Colonic mucosa (tissue), 4 donors: ENCODE results near the gene FAU. TPM values are rescaled to one million over a fixed set of nuclear protein-coding genes. Genes with fewer than 3 reads are reported as not detected.

Source experiments
- DNase-seq: peaks from one replicate; pipeline ENCODE4 v3.0.0-alpha.2; 2020
- H3K27ac ChIP-seq: fragments of 200-600 bp; one replicate; pipeline ENCODE4 v1.8.0; 2021
- H3K27me3 ChIP-seq: fragments of 200-600 bp; one replicate; pipeline ENCODE4 v1.8.0; 2021
- H3K36me3 ChIP-seq: fragments of 200-600 bp; one replicate; pipeline ENCODE4 v1.8.0; 2021
- H3K4me1 ChIP-seq: fragments of 200-600 bp; one replicate; pipeline ENCODE4 v1.8.0; 2021; ENCODE audit warnings: mild to moderate bottlenecking
- H3K4me3 ChIP-seq: fragments of 200-600 bp; one replicate; pipeline ENCODE4 v1.8.0; 2021
- H3K9ac ChIP-seq, 2 donors: one replicate each; pipeline ENCODE4 v1.7.0; 2013; ENCODE audit warnings: control low read depth in 2 of 2, low read depth in 2 of 2, low read length in 2 of 2
- H3K9me3 ChIP-seq: fragments of 200-600 bp; one replicate; pipeline ENCODE4 v1.8.0; 2021
- CTCF ChIP-seq: fragments of 200-600 bp; IDR thresholded peaks from one replicate; pipeline ENCODE4 v1.8.0; 2022; ENCODE audit warnings: antibody characterized with exemption, mild to moderate bottlenecking
- intact Hi-C: fragments of 100-400 bp; cut with DNase I; formaldehyde crosslinking; loops from one replicate; pipeline ENCODE4 v1.14.1; 2022
- total RNA-seq, 2 donors: library from RNA; stranded (reverse); fragmentation: NEBNext Ultra II Directional in 1 of 2; extraction: Animal tissue kit (Norgen Biotek cat#: 25700) in 1 of 2; gene quantifications; one replicate each; pipeline ENCODE4 v1.2.1, GENCODE V29; 2021
- donor health status: healthy.
- donor health status: DM: no; HTN: no; CAD: no.
- donor health status: DM: no; HTN: no; CAD: no.

FAU gene
- total RNA-seq, 2 donors from 2014 or later, result 752 to 950 TPM

DNA sequence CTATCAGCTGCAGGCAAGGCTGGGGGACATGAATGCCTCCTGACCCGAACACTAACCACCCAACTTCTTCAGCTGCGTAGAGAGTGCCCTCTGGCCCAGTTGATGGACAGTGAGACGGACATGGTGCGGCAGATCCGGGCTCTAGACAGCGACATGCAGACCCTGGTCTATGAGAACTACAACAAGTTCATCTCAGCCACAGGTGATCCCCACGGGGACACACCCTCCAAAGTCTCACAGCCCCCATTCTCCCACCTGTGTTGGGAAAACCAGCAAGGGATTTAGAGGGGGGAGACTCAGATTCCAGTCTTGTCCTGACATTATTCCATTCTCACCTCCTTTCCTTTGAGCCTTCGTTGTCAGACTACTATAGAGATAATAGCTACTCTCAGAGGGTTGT, 25.0 kb downstream of the FAU start:
- no peak for TF ChIP-seq CTCF
- H3K4me3 ChIP-seq, result peak overlapping the region; percentile 85

DNA sequence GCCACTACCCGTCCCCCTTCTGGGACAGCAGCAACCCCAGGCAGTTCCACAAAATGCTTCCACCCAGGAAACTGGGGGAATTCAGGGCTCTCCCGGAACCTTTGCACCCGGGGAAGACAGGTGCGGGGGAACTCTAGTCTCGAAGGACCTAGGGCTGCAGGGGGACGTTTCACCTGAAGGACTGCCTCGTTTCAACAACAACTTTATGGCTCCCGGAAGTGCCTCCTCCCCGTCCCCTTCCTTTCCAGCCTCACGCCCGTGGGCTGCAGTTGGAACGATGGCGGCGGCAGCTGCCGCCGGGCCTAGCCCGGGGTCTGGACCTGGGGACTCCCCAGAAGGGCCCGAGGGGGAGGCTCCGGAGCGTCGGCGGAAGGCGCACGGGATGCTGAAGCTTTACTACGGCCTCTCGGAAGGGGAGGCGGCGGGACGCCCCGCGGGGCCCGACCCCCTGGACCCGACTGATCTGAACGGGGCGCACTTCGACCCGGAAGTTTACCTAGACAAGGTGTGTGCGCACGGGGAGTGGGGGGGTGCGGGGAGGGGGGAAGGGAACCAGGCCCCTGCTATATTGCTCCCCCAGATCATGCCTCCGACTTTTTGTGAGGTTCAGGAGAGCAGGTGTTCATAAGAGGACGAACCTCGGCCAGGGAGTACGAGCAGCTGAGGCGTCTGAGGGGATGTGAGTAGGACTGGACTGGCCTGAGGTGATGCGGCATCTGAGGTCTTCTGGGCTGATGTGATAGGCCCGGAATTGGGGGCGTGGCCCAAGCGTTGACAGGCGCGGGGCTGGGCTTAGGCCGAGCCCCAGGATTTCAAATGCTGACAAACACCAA, 25.7 kb downstream of the FAU start, which contains the start of gene VPS51:
Gene VPS51, plus strand, starts transcription at position 241 of the 833 bp plus-strand sequence. Its CDS starts 37 bp downstream, at position 278.
- no peaks in the 10 kb centered on the region for H3K9me3 ChIP-seq
- no peaks in the 10 kb centered on the region for H3K36me3 ChIP-seq
- peaks cover 7% of the 10 kb centered on the region for H3K4me1 ChIP-seq
- no peak for TF ChIP-seq CTCF
- no peaks in the 10 kb centered on the region for H3K27me3 ChIP-seq
- H3K9ac ChIP-seq, result peak within 1 kb of the TSS; percentile 79 to 82
- peak within 1 kb of the TSS; percentile 90 for H3K27ac ChIP-seq
- DNase-seq, result peak; percentile 92
- intact Hi-C loops, result no loop called here
- peak within 1 kb of the TSS; percentile 85 for H3K4me3 ChIP-seq

More for the DNA sequence above, 25.0 kb downstream of the FAU start:
- intact Hi-C loops, result no loop called here
- no peaks in the 10 kb centered on the region for H3K27me3 ChIP-seq
- H3K27ac ChIP-seq, result peak overlapping the region; percentile 90
- peak overlapping the region; percentile 79 to 82 for H3K9ac ChIP-seq
- H3K9me3 ChIP-seq, result no peaks in the 10 kb centered on the region
- H3K4me1 ChIP-seq, result peaks cover 7% of the 10 kb centered on the region
- DNase-seq, result no peak
- no peaks in the 10 kb centered on the region for H3K36me3 ChIP-seq

DNA sequence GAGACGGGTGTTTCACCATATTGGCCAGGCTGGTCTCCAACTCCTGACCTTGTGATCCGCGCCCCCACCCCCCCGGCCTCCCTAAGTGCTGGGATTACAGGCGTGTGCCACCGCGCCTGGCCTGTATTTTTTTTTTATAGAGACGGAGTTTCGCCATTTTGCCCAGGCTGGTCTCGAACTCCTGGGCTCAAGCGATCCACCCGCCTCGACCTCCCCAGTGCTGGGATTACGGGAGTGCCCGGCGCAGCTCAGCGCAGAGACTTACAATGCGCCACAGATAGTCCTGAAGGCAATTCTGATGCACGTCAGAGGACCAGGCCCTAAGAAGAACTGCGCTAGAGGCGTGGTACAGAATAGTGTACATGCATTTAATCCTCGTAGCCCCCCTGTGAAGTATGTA, 26.5 kb downstream of the FAU start:
- Histone ChIP-seq H3K9ac (peak overlapping the region in 1 of 2 donors; percentile 16), H3K36me3 (no peaks in the 10 kb centered on the region), H3K4me3 (peak overlapping the region; percentile 85), H3K27ac (peak overlapping the region; percentile 90), H3K9me3 (no peaks in the 10 kb centered on the region), H3K4me1 (peaks cover 7% of the 10 kb centered on the region), H3K27me3 (no peaks in the 10 kb centered on the region)
- TF ChIP-seq CTCF, result no peak
- DNase-seq, result no peak
- intact Hi-C loops, result no loop called here

GRCh38 chr11:65090628-65091027, 31.3 kb downstream of the FAU start:
- H3K27ac ChIP-seq, result no peak overlapping the region
- no peaks in the 10 kb centered on the region for H3K4me1 ChIP-seq
- H3K27me3 ChIP-seq, result no peaks in the 10 kb centered on the region
- intact Hi-C loops, result no loop called here
- no peak overlapping the region for H3K9ac ChIP-seq
- no peaks in the 10 kb centered on the region for H3K9me3 ChIP-seq
- no peak for TF ChIP-seq CTCF
- H3K4me3 ChIP-seq, result no peak overlapping the region
- DNase-seq, result no peak
- H3K36me3 ChIP-seq, result no peaks in the 10 kb centered on the region

GRCh38 chr11:65089621-65090020, 32.3 kb downstream of the FAU start:
- no peak overlapping the region for H3K4me3 ChIP-seq
- intact Hi-C loops, result loop anchor here (10.0 kb wide), 1 partner anchor 245 kb away; the partner anchor contains the start of gene CDC42BPG
- H3K4me1 ChIP-seq, result peaks cover 6% of the 10 kb centered on the region
- TF ChIP-seq CTCF, result no peak
- DNase-seq, result no peak
- H3K9me3 ChIP-seq, result no peaks in the 10 kb centered on the region
- H3K36me3 ChIP-seq, result no peaks in the 10 kb centered on the region
- H3K27ac ChIP-seq, result no peak overlapping the region
- no peaks in the 10 kb centered on the region for H3K27me3 ChIP-seq
- peak overlapping the region in 1 of 2 donors; percentile 2 for H3K9ac ChIP-seq
